Brain microvascular endothelial cell (primary cell): ENCODE data around the gene DNAAF5.
"Not testable (repeated sequence)": the region's sequence is repeated elsewhere in the genome, so short reads cannot be mapped to it uniquely, and the experiment has no call there.

Source experiments
- DNase-seq: peaks from one replicate; pipeline ENCODE4 v3.0.0-alpha.2; 2020
- H3K27ac ChIP-seq: fragments of 250-450 bp; sonication (Bioruptor Pico); 2 replicates; pipeline ENCODE4 v1.5.1; 2020; ENCODE audit warnings: mild to moderate bottlenecking, moderate library complexity
- H3K27me3 ChIP-seq: fragments of 250-450 bp; sonication (Bioruptor Pico); replicated peaks from 2 replicates; pipeline ENCODE4 v1.5.1; 2020; ENCODE audit warnings: mild to moderate bottlenecking
- H3K36me3 ChIP-seq: fragments of 250-450 bp; sonication (Bioruptor Pico); replicated peaks from 2 replicates; pipeline ENCODE4 v1.5.1; 2020; ENCODE audit warnings: mild to moderate bottlenecking
- H3K4me3 ChIP-seq: 2 replicates; pipeline ENCODE4 v1.5.1; 2011; ENCODE audit warnings: low read depth, mild to moderate bottlenecking, control low read depth, low read length, moderate library complexity
- in situ Hi-C: cut with HindIII; loops from 2 replicates; pipeline ENCODE4 v1.10.0; 2017; ENCODE audit warnings: low sequenced_read_pairs, low pct_ligation_motif_present
- TF ChIP-seq, protein P1 (sequence below): IDR thresholded peaks from 2 replicates; pipeline ENCODE4 v1.5.1; 2011; ENCODE audit warnings: low read depth, mild to moderate bottlenecking, moderate library complexity, low read length, control low read depth, inconsistent platforms; ENCODE audit errors: missing control alignments

Gene DNAAF5

GRCh38 chr7:787332-788240 lies 61.1 kb downstream of the DNAAF5 start:
- TF ChIP-seq, protein P1, sequence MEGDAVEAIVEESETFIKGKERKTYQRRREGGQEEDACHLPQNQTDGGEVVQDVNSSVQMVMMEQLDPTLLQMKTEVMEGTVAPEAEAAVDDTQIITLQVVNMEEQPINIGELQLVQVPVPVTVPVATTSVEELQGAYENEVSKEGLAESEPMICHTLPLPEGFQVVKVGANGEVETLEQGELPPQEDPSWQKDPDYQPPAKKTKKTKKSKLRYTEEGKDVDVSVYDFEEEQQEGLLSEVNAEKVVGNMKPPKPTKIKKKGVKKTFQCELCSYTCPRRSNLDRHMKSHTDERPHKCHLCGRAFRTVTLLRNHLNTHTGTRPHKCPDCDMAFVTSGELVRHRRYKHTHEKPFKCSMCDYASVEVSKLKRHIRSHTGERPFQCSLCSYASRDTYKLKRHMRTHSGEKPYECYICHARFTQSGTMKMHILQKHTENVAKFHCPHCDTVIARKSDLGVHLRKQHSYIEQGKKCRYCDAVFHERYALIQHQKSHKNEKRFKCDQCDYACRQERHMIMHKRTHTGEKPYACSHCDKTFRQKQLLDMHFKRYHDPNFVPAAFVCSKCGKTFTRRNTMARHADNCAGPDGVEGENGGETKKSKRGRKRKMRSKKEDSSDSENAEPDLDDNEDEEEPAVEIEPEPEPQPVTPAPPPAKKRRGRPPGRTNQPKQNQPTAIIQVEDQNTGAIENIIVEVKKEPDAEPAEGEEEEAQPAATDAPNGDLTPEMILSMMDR: peak; percentile 22
- H3K36me3 ChIP-seq: peaks cover 21% of the 10 kb centered on the region
- in situ Hi-C loops: no loop called here
- no peaks in the 10 kb centered on the region for H3K27me3 ChIP-seq
- no peak overlapping the region for H3K27ac ChIP-seq
- no peak overlapping the region for H3K4me3 ChIP-seq
- no peak for DNase-seq

DNA sequence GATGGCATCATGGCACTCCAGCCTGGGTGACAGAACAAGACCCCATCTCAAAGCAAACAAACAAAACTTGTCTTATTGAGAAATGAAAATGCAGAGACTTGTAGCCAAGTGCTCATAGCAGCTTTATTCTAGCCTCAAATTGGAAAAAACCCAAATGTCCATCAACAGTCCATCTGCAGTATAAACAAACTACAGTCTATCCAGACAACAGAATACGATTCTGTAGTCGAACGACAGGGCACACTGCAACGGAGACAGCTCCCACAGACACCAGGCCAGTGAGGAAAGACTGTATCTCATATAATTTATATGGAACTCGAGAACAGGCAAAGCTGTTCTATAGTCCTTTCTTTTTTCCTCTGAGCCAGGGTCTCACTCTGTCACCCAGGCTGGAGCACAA lies 65.0 kb downstream of the DNAAF5 start:
- in situ Hi-C loops: no loop called here
- Histone ChIP-seq H3K27ac (no peak overlapping the region), H3K27me3 (no peaks in the 10 kb centered on the region), H3K36me3 (peaks cover 2% of the 10 kb centered on the region), H3K4me3 (no peak overlapping the region)
- DNase-seq: no peak
- TF ChIP-seq, protein P1: no peak

GRCh38 chr7:794207-794606 lies 67.7 kb downstream of the DNAAF5 start:
- Histone ChIP-seq H3K27me3 (no peaks in the 10 kb centered on the region), H3K4me3 (no peak overlapping the region), H3K36me3 (no peaks in the 10 kb centered on the region), H3K27ac (no peak overlapping the region)
- TF ChIP-seq, protein P1: no peak
- DNase-seq: no peak
- in situ Hi-C loops: no loop called here

- in situ Hi-C loops: no loop called here
- H3K4me3 ChIP-seq: no peak overlapping the region
- H3K36me3 ChIP-seq: no peaks in the 10 kb centered on the region
- H3K27me3 ChIP-seq: no peaks in the 10 kb centered on the region
- TF ChIP-seq, protein P1: no peak
- no peak for DNase-seq
- no peak overlapping the region for H3K27ac ChIP-seq
Observed at GRCh38 chr7:794671-795329, 68.3 kb downstream of the DNAAF5 start.

GRCh38 chr7:796434-797169 lies 70.1 kb downstream of the DNAAF5 start:
- H3K27ac ChIP-seq, H3K27me3 ChIP-seq, DNase-seq, in situ Hi-C loops, H3K4me3 ChIP-seq, H3K36me3 ChIP-seq: not testable (repeated sequence)
